GM19099 (cell line): ENCODE data around the gene ACTRT2.

Source experiments
- POLR2A ChIP-seq: IDR thresholded peaks from 3 replicates; pipeline ENCODE4 v1.6.1; 2011; ENCODE audit warnings: low read depth; ENCODE audit not compliant: insufficient read length; ENCODE audit errors: extremely low read depth

Gene ACTRT2

DNA sequence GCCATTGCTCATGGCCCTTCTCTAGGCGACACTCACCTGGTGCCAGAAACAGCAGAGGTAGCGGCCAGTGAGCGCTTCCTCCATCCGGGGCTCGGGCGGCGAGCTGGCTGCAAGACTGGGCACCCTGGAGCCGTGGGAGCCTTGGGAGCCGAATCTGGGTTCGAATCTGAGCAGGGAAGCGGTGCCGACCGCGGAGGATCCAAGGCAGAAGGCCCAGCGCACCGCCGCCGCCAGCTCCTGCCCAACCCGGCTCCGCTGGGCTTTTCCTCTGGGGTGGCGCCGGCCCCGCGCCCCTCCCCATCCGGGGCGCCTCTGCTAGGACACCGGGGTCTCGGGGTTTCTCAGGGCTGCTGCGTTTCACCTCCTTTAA is 46.0 kb downstream of the ACTRT2 start:
- no peak for TF ChIP-seq POLR2A

DNA sequence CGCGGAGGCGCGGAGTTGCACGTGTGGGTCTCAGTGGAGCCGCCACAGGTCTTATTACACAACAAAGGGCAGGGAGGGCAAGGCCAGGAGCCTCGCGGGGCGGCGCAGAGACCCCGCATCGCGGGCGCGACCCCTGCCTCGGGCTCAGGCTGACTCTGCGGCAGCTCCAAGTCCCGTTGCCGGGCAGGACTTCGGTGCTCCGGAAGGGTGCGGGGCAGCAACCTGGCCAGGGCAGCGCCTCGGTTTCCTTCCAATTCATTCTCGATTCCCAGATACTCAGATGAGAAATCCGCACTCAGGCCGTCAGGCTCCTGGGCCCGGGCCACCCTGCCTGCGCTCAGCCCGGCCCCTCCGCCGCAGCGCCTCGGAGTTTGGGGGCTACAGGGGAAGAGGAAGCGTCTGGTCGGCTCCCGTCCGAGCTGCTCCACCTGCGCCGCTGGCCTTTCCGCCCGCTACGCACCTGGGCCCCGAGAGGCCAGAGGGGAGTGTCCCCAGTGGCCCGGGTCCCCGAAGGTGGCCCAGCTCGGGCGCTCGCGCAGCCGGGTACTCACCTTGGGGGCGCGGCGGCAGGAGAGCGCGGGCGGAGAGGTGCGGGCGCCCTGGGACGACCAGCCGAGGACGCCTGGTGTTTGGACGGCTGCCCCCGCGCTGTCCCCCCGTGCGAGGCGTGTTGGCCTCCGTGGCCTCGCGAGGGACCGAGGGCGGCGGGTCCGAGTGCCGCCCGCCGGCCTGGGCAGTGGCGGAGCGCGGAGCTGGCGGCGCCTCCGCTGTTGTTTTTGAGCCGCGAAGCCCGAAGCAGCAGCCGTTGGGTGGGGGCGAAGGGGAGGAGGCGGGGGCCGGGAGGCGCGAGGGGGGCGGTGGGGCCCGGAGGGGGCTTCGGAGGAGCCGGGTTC is 46.6 kb downstream of the ACTRT2 start:
- TF ChIP-seq POLR2A, result no peak

DNA sequence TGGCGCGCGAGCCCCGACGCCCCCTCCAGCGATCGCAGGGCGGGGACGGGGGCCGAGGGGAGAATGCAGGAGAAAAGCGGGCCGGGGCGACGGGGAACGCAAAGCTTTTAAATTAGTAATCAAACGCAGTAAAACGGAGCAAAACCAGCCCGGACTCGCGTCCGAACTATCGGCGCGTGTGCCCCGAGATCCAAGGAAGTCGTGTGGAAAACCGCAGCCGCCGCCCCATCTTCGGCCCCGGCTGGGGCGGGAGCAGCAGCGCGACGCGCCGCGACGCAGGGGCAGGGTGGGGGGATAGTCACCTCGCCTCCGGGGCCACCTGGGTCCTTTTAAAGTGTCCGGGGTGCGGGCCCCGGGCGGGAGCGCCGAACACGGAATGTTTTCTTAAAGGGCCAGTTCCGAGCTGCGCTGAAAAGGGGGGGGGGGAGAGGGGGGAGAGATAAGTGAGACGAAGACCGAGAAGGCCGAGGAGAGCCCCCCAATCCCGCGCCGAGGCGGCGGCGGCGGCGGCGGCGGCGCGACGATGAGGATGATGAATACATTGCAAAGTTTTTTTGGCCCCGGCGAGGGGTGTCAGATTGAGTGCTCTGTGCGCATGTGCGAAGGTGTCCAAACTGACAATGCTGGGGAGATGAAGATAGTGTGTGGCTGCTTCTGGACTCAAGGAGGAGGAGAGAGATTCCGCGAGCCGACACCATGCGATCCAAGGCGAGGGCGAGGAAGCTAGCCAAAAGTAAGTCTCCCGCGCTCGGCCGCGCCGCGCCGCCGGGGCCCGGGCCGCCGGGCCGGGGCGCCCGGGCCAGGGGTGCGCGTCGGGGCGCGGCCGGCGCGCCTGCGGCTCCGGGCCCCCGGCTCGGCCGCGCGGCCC is 47.5 kb downstream of the ACTRT2 start, which contains the start of gene PRDM16:
Gene PRDM16, plus strand, starts transcription at position 640 of the 868 bp plus-strand sequence. Its CDS starts 57 bp downstream, at position 697.
- no peak for TF ChIP-seq POLR2A

DNA sequence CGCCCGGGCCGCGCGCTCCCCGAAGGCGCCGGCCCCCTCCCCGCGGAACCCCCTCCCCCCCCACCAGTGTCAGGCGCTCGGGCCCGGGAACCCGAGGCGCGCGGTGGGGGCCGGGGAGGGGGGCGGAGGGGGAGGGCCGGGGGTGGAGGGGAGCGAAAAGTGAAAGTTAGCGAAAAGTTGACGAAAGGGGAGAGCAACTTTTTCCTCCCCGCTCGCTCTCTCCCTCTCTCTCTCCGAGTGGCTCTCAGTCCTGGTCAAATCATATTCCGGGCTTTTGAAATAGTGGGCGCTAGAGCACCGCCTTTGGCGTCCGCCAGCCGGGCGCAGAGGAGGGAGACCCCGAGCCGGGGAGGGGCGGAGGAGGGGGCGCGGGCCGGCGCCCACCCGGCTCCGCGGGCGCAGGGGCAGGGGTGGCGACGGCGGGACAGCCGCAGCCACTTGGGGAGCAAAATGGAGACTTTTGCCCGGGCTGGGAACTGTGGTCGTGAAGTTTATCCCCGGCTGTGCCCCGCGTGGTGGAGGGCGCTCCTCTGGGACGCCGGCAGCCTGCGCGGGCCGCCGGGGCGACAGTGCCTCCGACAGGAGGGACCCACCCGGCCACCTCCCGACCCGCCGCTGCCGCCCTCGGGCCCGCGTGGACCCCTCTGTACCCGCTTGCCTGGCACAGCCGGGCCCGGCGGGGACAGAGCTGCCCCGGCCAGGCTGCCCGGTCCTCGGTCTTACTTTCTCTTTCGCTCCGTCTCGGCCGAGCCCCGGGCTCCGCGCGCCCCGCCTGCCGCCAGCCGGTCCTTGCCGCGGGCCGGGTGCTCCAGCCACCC is 48.4 kb downstream of the ACTRT2 start:
- no peak for TF ChIP-seq POLR2A

DNA sequence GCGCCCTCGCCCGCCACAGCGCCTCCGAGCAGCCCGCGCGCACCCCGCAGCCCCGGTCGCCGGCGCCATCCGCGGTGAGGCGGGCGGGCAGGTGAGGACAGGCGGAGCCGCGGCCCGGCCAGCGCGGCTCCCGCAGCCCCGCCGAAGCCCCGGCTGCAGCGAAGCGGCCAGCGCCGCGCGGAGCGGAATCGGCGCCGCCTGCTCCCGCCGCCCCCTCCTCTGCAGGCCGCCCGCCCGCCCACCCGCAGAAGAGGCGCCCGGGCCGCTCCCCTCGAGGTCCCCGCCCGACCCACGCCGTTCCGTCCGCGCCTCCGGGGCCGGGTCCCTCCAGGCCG is 49.0 kb downstream of the ACTRT2 start:
- no peak for TF ChIP-seq POLR2A

DNA sequence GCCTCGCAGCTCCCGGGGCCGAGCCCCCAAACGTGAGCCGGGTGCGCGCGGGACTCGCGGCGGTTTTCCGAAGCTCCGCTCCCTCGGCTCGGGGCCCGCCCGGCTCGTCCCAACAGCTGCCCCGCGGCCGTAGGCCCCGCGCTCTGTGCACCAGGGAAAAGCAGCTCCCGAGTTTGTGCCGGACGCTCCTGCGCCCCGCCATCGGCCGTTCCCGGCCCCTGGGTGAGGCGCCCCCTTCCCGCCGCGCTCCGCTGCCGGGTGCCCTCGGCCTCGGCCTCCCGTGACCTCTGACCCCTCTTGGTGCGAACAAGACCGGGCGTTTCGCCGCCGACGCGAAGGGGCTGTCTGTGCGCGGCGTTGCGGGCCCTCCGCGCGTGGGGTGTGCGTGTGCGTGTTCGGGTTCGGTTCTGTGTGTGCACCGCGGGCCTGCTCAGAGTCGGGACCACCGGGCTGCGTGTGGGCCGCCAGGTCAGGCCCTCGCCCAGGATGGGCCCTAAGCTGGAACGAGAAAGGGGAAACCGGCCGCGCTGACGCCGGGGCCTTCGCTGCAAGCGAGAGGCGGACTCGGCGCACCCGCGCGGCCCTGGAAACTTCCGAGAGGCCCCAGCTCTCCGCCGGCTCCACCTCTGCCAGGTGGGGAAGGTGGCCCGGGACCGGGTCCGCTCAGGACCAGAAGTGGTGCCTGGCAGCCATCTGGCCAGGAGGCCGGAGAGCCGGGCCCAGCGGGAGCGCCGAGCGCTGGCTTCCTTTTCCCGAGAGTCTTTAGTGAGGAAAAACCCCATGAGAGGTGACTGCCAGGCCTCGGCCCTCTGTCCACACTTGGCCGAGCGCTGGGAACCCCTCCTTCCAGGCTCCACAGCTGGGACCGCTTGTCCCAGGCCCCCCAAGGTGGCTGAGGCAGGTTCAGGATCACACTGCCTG is 49.6 kb downstream of the ACTRT2 start:
- no peak for TF ChIP-seq POLR2A

DNA sequence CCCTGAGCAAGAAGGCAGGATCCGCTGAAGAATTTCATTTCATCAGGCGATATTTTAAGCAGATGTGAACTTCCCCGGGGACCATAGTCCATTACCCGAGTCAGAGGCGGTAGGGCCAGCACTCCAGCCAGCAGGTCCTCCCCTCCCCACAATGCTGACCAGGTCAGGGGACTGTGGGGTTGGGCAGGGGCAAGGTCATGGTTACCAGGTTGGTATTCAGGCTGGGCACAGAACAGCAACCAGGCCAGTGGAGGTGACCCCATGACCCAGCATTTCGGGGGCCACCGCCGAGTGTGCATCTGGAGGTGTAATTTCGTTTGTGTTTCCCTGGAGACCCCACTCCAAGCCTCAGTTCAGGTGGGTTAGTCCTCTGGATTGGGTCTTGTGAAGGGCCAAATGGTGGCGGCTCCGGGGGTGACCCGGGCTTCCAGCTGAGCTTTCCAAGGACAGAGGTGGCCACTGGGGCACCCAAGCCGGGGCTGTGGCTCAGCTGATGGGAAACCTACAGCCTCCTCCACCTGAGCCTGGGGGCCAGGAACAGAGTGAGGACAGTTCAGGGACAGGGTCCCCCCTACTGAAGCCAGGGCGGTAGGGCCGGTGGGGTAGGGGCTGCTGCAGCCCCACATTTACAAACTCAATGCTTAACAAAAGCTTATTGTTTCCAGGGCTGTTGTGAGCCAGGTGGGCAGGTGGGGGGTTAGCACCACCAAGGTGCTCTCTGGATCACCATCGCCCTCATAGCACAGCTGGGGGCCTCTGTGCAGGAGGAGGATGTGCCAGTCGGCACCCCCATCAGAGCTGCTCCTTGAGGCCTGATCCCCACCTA is 50.5 kb downstream of the ACTRT2 start:
- TF ChIP-seq POLR2A, result no peak
